ENCODE results near the gene SLC35B1. TPM values are rescaled to one million over a fixed set of nuclear protein-coding genes. Genes with fewer than 3 reads are reported as not detected.

Gene SLC35B1, protein sequence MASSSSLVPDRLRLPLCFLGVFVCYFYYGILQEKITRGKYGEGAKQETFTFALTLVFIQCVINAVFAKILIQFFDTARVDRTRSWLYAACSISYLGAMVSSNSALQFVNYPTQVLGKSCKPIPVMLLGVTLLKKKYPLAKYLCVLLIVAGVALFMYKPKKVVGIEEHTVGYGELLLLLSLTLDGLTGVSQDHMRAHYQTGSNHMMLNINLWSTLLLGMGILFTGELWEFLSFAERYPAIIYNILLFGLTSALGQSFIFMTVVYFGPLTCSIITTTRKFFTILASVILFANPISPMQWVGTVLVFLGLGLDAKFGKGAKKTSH
- total RNA-seq (87.0 and 96.7 TPM in 2 replicates), polyA plus RNA-seq (138 and 142 TPM in 2 replicates), polyA minus RNA-seq (152 and 154 TPM in 2 replicates), Bru-seq, nascent RNA (percentile 90 among the genes with signal in this experiment), BruChase-seq, experiment 1, labeled RNA remaining after a 6-hour chase (percentile 92 among the genes with signal in this experiment), BruChase-seq, experiment 2, labeled RNA remaining after a 2-hour chase (percentile 86 among the genes with signal in this experiment)
- polyA plus RNA-seq (2011; cell fraction: cytosol; rRNA removed) = 119 and 127 TPM in 2 replicates
- polyA plus RNA-seq (2011; cell fraction: nucleus; rRNA removed) = 122 and 125 TPM in 2 replicates
- 79.0 and 87.8 TPM in 2 replicates for polyA plus RNA-seq (2012)
- 36.4 TPM for polyA minus RNA-seq (2011; cell fraction: cytosol; rRNA and poly(A)+ RNA removed)
- 57.4 and 88.7 TPM in 2 replicates for polyA minus RNA-seq (2011; cell fraction: nucleus; rRNA and poly(A)+ RNA removed)
- long read RNA-seq, transcript SLC35B1-209 (9 exons, 1,320 nt) = minor isoform, 33 of 168 reads
- long read RNA-seq, transcript SLC35B1-220 (9 exons, 1,611 nt) = major isoform, 97 of 168 reads
- long read RNA-seq, partial matches to known transcripts = 8 of 168 reads
- long read RNA-seq, other reads (novel, unspliced or antisense) = 27 of 168 reads

DNA sequence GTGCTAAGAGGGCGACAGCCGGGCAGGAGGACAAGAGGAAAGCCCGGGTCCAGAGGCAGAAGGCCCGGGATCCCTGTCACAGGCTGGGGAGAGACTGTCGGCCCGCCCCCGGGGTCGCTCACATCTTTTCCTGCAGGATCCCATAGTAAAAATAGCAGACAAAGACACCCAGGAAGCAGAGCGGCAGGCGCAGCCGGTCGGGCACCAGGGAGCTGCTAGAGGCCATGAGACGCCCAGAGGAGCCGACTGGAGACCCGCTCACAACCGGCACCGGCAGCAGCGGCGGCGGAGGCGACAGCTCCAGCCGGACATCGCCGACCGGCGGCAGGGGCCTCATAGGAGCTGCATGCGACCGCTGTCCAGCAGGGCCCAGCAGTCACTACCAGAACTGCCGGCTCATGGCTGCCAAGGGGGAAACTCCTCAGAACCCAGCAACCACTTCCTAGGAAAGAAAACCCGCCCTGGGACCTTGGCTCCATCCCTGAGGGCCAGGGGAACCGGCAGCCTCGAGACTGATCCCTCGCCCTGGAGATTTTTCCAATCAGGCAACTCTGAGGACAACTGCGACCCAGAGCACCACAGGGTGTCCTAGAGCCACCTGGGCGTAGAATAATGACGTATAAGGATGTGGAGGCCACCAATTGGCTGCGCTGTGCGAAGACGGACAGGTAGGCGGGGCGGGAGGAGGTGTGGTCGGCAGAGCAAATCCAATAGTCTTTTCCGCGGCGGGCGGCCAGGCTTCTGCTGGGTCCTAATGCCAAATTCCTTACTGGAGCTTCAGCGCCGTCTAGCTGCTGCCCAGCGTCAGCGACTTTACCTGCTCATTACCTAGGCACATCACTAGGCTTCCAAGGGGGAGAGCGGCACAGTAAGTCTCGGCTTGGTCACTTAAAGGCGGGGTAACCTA lies at the start of gene SLC35B1:
Gene SLC35B1, minus strand, starts transcription at position 357 of the 907 bp plus-strand sequence. Its CDS starts 131 bp downstream, at position 226.
- Histone ChIP-seq H3K79me2 (ENCODE audit: control insufficient read depth, insufficient read depth, low read length) (peaks cover 13% of the 10 kb centered on the region), H3K27ac (ENCODE audit: insufficient read depth, low read depth, low read length) (peak within 1 kb of the TSS; percentile 97), H3K4me1 (ENCODE audit: control insufficient read depth, extremely low read depth, insufficient read depth, low read length) (peaks cover 33% of the 10 kb centered on the region), H3K36me3 (ENCODE audit: control insufficient read depth in 2 of 2, extremely low read depth in 1 of 2, insufficient read depth in 2 of 2, low read length in 2 of 2) (peaks cover 18 to 24% of the 10 kb centered on the region in 2 experiments), H3K4me2 (ENCODE audit: insufficient read depth, low read length) (peak within 1 kb of the TSS; percentile 94), H3K9me1 (replicated peaks; ENCODE audit: control insufficient read depth, extremely low read depth, insufficient read depth, low read length) (no peaks in the 10 kb centered on the region), H4K20me1 (replicated peaks; ENCODE audit: control insufficient read depth, extremely low read depth, insufficient read depth, low read length) (no peaks in the 10 kb centered on the region), H3K4me3 (replicated peaks in 1 of 3; ENCODE audit: insufficient read depth in 1 of 3, low read depth in 1 of 3, low read length in 3 of 3) (peak within 1 kb of the TSS; percentile 84 to 93 (median 84)), H3K27me3 (ENCODE audit: control insufficient read depth in 2 of 2, insufficient read depth in 2 of 2, low read length in 2 of 2) (no peaks in the 10 kb centered on the region), H2AFZ (ENCODE audit: low read depth, low read length) (peak within 1 kb of the TSS; percentile 85), H3K9me3 (replicated peaks; ENCODE audit: control insufficient read depth, insufficient read depth, low read length) (no peaks in the 10 kb centered on the region), H3K9ac (replicated peaks; ENCODE audit: extremely low read depth, insufficient read depth, low read length) (peak within 1 kb of the TSS; percentile 98)
- POLR2A ChIA-PET = interaction anchor here (0.8 to 2.9 kb wide), 5 partner anchors 55 to 83 kb away, joined by 3 to 21 read pairs (median 8); partner anchors contain the start of genes FAM117A and KAT7
- BruUV-seq (replicated peaks) = no TSS peak
- TF ChIP-seq, protein P1, sequence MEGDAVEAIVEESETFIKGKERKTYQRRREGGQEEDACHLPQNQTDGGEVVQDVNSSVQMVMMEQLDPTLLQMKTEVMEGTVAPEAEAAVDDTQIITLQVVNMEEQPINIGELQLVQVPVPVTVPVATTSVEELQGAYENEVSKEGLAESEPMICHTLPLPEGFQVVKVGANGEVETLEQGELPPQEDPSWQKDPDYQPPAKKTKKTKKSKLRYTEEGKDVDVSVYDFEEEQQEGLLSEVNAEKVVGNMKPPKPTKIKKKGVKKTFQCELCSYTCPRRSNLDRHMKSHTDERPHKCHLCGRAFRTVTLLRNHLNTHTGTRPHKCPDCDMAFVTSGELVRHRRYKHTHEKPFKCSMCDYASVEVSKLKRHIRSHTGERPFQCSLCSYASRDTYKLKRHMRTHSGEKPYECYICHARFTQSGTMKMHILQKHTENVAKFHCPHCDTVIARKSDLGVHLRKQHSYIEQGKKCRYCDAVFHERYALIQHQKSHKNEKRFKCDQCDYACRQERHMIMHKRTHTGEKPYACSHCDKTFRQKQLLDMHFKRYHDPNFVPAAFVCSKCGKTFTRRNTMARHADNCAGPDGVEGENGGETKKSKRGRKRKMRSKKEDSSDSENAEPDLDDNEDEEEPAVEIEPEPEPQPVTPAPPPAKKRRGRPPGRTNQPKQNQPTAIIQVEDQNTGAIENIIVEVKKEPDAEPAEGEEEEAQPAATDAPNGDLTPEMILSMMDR (IDR thresholded peaks at IDR 0.05; ENCODE audit: extremely low read depth in 1 of 2, insufficient read depth in 1 of 2, low read depth in 1 of 2, low read length in 2 of 2) = peak; percentile 86 to 91
- TF ChIP-seq POLR2AphosphoS5 (IDR thresholded peaks at IDR 0.05; ENCODE audit: insufficient read depth, low read depth, low read length) (peak; percentile 67), EZH2 (IDR thresholded peaks at IDR 0.05; ENCODE audit: borderline replicate concordance, low read depth, low read length, severe bottlenecking) (no peak), MYC (IDR thresholded peaks at IDR 0.05; ENCODE audit: low read depth, low read length) (no peak), POLR2A (IDR thresholded peaks at IDR 0.05; ENCODE audit: low read depth, low read length) (peak; percentile 66)
- TF ChIP-seq, protein P2, sequence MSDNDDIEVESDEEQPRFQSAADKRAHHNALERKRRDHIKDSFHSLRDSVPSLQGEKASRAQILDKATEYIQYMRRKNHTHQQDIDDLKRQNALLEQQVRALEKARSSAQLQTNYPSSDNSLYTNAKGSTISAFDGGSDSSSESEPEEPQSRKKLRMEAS (IDR thresholded peaks at IDR 0.05; ENCODE audit: insufficient read depth, insufficient read length) = peak; percentile 15
- peak; percentile 100 for DNase-seq (ENCODE audit: low read depth, low spot score)
- peak; percentile 97 for FAIRE-seq
- dilution Hi-C loops (cut with MboI; ENCODE audit: extremely low pct_ligation_motif_present, low sequenced_read_pairs) = no loop called here
- CTCF ChIA-PET = interaction anchor here (0.7 to 24.3 kb wide), 36 partner anchors 12 to 293 kb away, joined by 3 to 786 read pairs (median 5); partner anchors contain the start of genes FAM117A, KAT7, NXPH3 and PHB1
- intact Hi-C loops (cut with micrococcal nuclease) = loop anchor here (1.0 to 2.0 kb wide), 8 partner anchors 31 to 290 kb away; partner anchors contain the start of genes FAM117A and KAT7

Measured in endothelial cell of umbilical vein (primary cell).